GM21381 (cell line): ENCODE measurements around the gene GMIP.
"Not testable (repeated sequence)": the region's sequence is repeated elsewhere in the genome, so short reads cannot be mapped to it uniquely, and the experiment has no call there.

Experiments used
- ATAC-seq: cut with Tn5 transposase; IDR thresholded peaks from one replicate; pipeline ENCODE4 v1.9.1; 2021; ENCODE audit warnings: mild to moderate bottlenecking, moderate library complexity; ENCODE audit not compliant: unreplicated experiment

The GMIP gene

GRCh38 chr19:19643158-19644053, at the start of gene GMIP:
TSS of gene GMIP (minus strand) at chr19:19643657. CDS start at chr19:19643529, 128 bp downstream.
- ATAC-seq: peak; percentile 66

- no peak for ATAC-seq
These were observed 48.2 kb upstream of the GMIP start for GRCh38 chr19:19691683-19692082.

- not testable (repeated sequence) for ATAC-seq
These were observed 45.6 kb upstream of the GMIP start for GRCh38 chr19:19689023-19689422.

GRCh38 chr19:19687090-19687489, 43.6 kb upstream of the GMIP start:
- ATAC-seq: no peak

GRCh38 chr19:19686580-19686979, 43.1 kb upstream of the GMIP start:
- ATAC-seq: no peak

- ATAC-seq: not testable (repeated sequence)
These were observed 42.7 kb upstream of the GMIP start for GRCh38 chr19:19686119-19686518.

- no peak for ATAC-seq
These were observed 36.0 kb upstream of the GMIP start for GRCh38 chr19:19679176-19680073.

- ATAC-seq: no peak
These were observed 34.1 kb upstream of the GMIP start for GRCh38 chr19:19677579-19677978.

- no peak for ATAC-seq
These were observed 30.9 kb upstream of the GMIP start for GRCh38 chr19:19674315-19674714.

- no peak for ATAC-seq
These were observed 29.4 kb upstream of the GMIP start for GRCh38 chr19:19672816-19673215.

- ATAC-seq: no peak
These were observed 26.7 kb upstream of the GMIP start for GRCh38 chr19:19670070-19670551.

GRCh38 chr19:19668230-19669012, 25.0 kb upstream of the GMIP start, which contains the start of gene ZNF101:
TSS of gene ZNF101 (plus strand) at chr19:19668839. CDS start at chr19:19668964, 125 bp downstream.
- ATAC-seq: peak; percentile 59

- not testable (repeated sequence) for ATAC-seq
These were observed 22.0 kb upstream of the GMIP start for GRCh38 chr19:19665420-19665948.

GRCh38 chr19:19663256-19664120, 20.0 kb upstream of the GMIP start, which contains the start of gene ATP13A1:
TSS of gene ATP13A1 (minus strand) at chr19:19663676. CDS start at chr19:19663666, 10 bp downstream.
- peak; percentile 63 for ATAC-seq

GRCh38 chr19:19662871-19663255, 19.4 kb upstream of the GMIP start:
- ATAC-seq: no peak

- ATAC-seq: no peak
These were observed 18.9 kb upstream of the GMIP start for GRCh38 chr19:19662344-19662743.

GRCh38 chr19:19661675-19662251, 18.3 kb upstream of the GMIP start:
- ATAC-seq: peak; percentile 44

GRCh38 chr19:19661141-19661674, 17.8 kb upstream of the GMIP start:
- ATAC-seq: no peak
